GM12878 (cell line): ENCODE measurements around the gene STX1B. TPM values are rescaled to one million over a fixed set of nuclear protein-coding genes. Genes with fewer than 3 reads are reported as not detected.

Experiments used
- ATAC-seq: fragments of 200-7000 bp; cut with Tn5 transposase; 3 replicates; pipeline ENCODE4 v1.9.1; 2020; ENCODE audit warnings: mild to moderate bottlenecking, moderate library complexity
- BruUV-seq: library from RNA; stranded (reverse); fragments of 400-500 nt; replicated peaks from 2 replicates; lab custom pipeline; 2021; lab: Mats Ljungman, UMichigan
- CTCF ChIA-PET: fragments of 300-600 bp; sonication (Branson Sonifier 250); formaldehyde crosslinking; extraction: SDS; loops from one replicate; lab custom pipeline; 2021; ENCODE audit warnings: inconsistent platforms; lab: Yijun Ruan, JAX
- POLR2A ChIA-PET: fragments of 350-600 bp; formaldehyde crosslinking; extraction: SDS; loops from one replicate; lab custom pipeline; 2021; ENCODE audit warnings: inconsistent platforms; lab: Charles Lee
- RAD21 ChIA-PET: fragments of 300-600 bp; sonication (Branson Sonifier 250); formaldehyde crosslinking; loops from one replicate; lab custom pipeline; 2023; ENCODE audit warnings: antibody characterized with exemption; ENCODE audit not compliant: unreplicated experiment; lab: Charles Lee
- SMC1A ChIA-PET: fragments of 300-600 bp; sonication (Branson Sonifier 250); formaldehyde crosslinking; loops from one replicate; lab custom pipeline; 2023; ENCODE audit not compliant: unreplicated experiment, uncharacterized antibody; lab: Charles Lee
- DNase-seq: peaks from one replicate; pipeline ENCODE4 v3.0.0-alpha.2; 2011; ENCODE audit warnings: low read depth, low spot score
- FAIRE-seq: peaks from 3 replicates; lab custom pipeline; 2011; peaks lifted over from hg19 to GRCh38; lab: Jason Lieb, UNC
- H2AFZ ChIP-seq: 2 replicates; pipeline ENCODE4 v1.6.0; 2011; ENCODE audit warnings: low read depth, low read length, control low read depth; ENCODE audit not compliant: control insufficient read depth
- H3K27ac ChIP-seq: 2 replicates; pipeline ENCODE4 v1.5.1; 2011; ENCODE audit warnings: control low read depth; ENCODE audit not compliant: control insufficient read depth, insufficient read depth
- H3K27me3 ChIP-seq, 2 experiments: replicated peaks in 1 of 2; 2 replicates each; pipeline versions ENCODE4 v1.6.0 to v1.6.1; 2011; ENCODE audit warnings: low read length in 1 of 2; ENCODE audit not compliant: control insufficient read depth in 2 of 2, insufficient read depth in 2 of 2
- H3K36me3 ChIP-seq, 2 experiments: 2 replicates each; pipeline ENCODE4 v1.5.1; 2011; ENCODE audit warnings: low read length in 1 of 2; ENCODE audit not compliant: control insufficient read depth in 2 of 2, insufficient read depth in 2 of 2
- H3K4me1 ChIP-seq: 2 replicates; pipeline ENCODE4 v1.6.1; 2011; ENCODE audit warnings: mild to moderate bottlenecking, low read length, moderate library complexity, mixed read lengths; ENCODE audit not compliant: control insufficient read depth, insufficient read depth
- H3K4me2 ChIP-seq: 2 replicates; pipeline ENCODE4 v1.6.0; 2011; ENCODE audit warnings: control low read depth; ENCODE audit not compliant: control insufficient read depth, insufficient read depth
- H3K4me3 ChIP-seq: fragments of 200-600 bp; sonication (generic); 2 replicates; pipeline ENCODE4 v1.5.1; 2016
- H3K79me2 ChIP-seq: 2 replicates; pipeline ENCODE4 v1.6.0; 2011; ENCODE audit warnings: low read length; ENCODE audit not compliant: control insufficient read depth, insufficient read depth
- H3K9ac ChIP-seq: 2 replicates; pipeline ENCODE4 v1.8.0; 2011; ENCODE audit warnings: low read length, control low read depth, mixed read lengths; ENCODE audit not compliant: control insufficient read depth, insufficient read depth
- H3K9me3 ChIP-seq: replicated peaks from 3 replicates; pipeline ENCODE4 v1.5.1; 2011; ENCODE audit warnings: mild to moderate bottlenecking, low read length; ENCODE audit not compliant: control insufficient read depth, insufficient read depth
- H4K20me1 ChIP-seq: 2 replicates; pipeline ENCODE4 v1.6.0; 2011; ENCODE audit not compliant: control insufficient read depth, insufficient read depth
- NRF1 ChIP-seq: conservative IDR thresholded peaks from 2 replicates; pipeline ENCODE4 v1.6.1; 2011; ENCODE audit warnings: mild to moderate bottlenecking, low read depth, low read length, improper control_type of control experiment
- PKNOX1 ChIP-seq: fragments of 450-650 bp; IDR thresholded peaks from 2 replicates; pipeline ENCODE4 v1.6.1; 2016; ENCODE audit warnings: mild to moderate bottlenecking
- WGBS: methylation state at CpG from one replicate; pipeline ENCODE4 v1.1.6; 2016; ENCODE audit warnings: low lambda C conversion rate; ENCODE audit not compliant: insufficient replicate concordance, insufficient coverage; ENCODE audit errors: missing lambda C conversion rate; 5-methylcytosine and 5-hydroxymethylcytosine counted together
- in situ Hi-C: fragments of 300-500 bp; cut with MboI; formaldehyde crosslinking; loops from 9 replicates; pipeline ENCODE4 v1.14.3; 2018; ENCODE audit warnings: mixed read lengths
- intact Hi-C: fragments of 100-400 bp; cut with micrococcal nuclease; formaldehyde crosslinking; loops from one replicate; pipeline ENCODE4 v1.14.2; 2022; ENCODE audit not compliant: unreplicated experiment
- polyA plus RNA-seq, 11 experiments: library from polyadenylated mRNA; depleted of rRNA in 4 of 11; unstranded in 6 of 11; stranded (reverse) in 5 of 11; fragments of >200 nt; fragmentation: Nextera tagmentation in 4 of 11; fragmentation: Illumina TruSeq in 1 of 11; extraction: Ambion mirVana in 4 of 11; extraction: Trizol in 1 of 11; gene quantifications; 1 replicate in 1 of 11; 2 replicates in 10 of 11; pipeline versions ENCODE4 v1.2.1 to v1.2.3, GENCODE V29; 2011 to 2016; ENCODE audit warnings: inconsistent platforms in 2 of 11, missing spikeins in 2 of 11, low read depth in 1 of 11
- total RNA-seq, 4 experiments: library from RNA; depleted of rRNA in 3 of 4; stranded (reverse); fragments of >200 nt in 3 of 4; fragmentation: Illumina TruSeq in 1 of 4; extraction: Trizol in 1 of 4; gene quantifications; 2 replicates each; pipeline versions ENCODE4 v1.2.1 to v1.2.3, GENCODE V29; 2013 to 2021

The STX1B gene
- total and polyA plus RNA-seq, 10 of the 15 experiments (the other 5 are each of a cell fraction or from before 2014, with no cell fraction given) = 0.22 to 2.5 (median 1.1) TPM

- Histone ChIP-seq H3K4me2 (peak overlapping the region; percentile 95), H4K20me1 (no peaks in the 10 kb centered on the region), H3K27me3 (no peaks in the 10 kb centered on the region; a peak in 1 of 4 replicates), H3K4me1 (peaks cover 14% of the 10 kb centered on the region), H3K27ac (no peak overlapping the region), H3K36me3 (no peaks in the 10 kb centered on the region), H2AFZ (peak overlapping the region; percentile 86), H3K9me3 (no peaks in the 10 kb centered on the region), H3K79me2 (no peaks in the 10 kb centered on the region; the same call in 1 of the 2 replicates), H3K9ac (no peak overlapping the region; the same call in 1 of the 2 replicates), H3K4me3 (peak overlapping the region; percentile 76)
- no TSS peak for BruUV-seq
- ChIA-PET RAD21 (interaction anchor here (0.8 to 1.6 kb wide), 7 partner anchors 12 to 458 kb away, joined by 3 to 11 read pairs (median 3); partner anchors contain the start of genes ITGAD, ZNF646 and ZNF668), POLR2A (interaction anchor here (0.5 to 1.5 kb wide), 7 partner anchors 11 to 461 kb away, joined by 3 to 7 read pairs (median 4); partner anchors contain the start of genes HSD3B7 and KAT8), SMC1A (interaction anchor here (0.9 to 1.2 kb wide), 5 partner anchors 11 to 144 kb away, joined by 3 to 4 read pairs (median 3); partner anchors contain the start of gene HSD3B7), CTCF (interaction anchor here (0.7 to 2.4 kb wide), 5 partner anchors 13 to 462 kb away, joined by 3 to 10 read pairs (median 4); partner anchors contain the start of gene HSD3B7)
- no peak for DNase-seq
- in situ Hi-C loops = loop anchor here (25.0 kb wide), 1 partner anchor 439 kb away; the partner anchor contains the start of genes COX6A2 and ZNF843
- peak; percentile 45; the same call in 1 of the 2 replicates for TF ChIP-seq PKNOX1
- TF ChIP-seq NRF1 = no peak
- no peak for ATAC-seq
- intact Hi-C loops = loop anchor here (5.0 to 10.0 kb wide), 3 partner anchors 77 to 184 kb away; partner anchors contain the start of genes FUS, ZNF646 and ZNF668
- FAIRE-seq = no peak
- 58% methylated on average over 21 of the region's 21 CpGs for WGBS
These were observed 12.4 kb downstream of the STX1B start for GRCh38 chr16:30997725-30998711.
